GM18499 (cell line): ENCODE results near the gene SLC35G6.
"Not testable (repeated sequence)": the region's sequence is repeated elsewhere in the genome, so short reads cannot be mapped to it uniquely, and the experiment has no call there.

ENCODE experiments used
- ATAC-seq: cut with Tn5 transposase; IDR thresholded peaks from one replicate; pipeline ENCODE4 v1.9.1; 2021; ENCODE audit warnings: moderate number of reproducible peaks; ENCODE audit not compliant: insufficient read depth, unreplicated experiment

SLC35G6 gene

GRCh38 chr17:7477392-7478275 lies 3.6 kb upstream of the SLC35G6 start:
- no peak for ATAC-seq

- ATAC-seq, result no peak
These were observed 2.7 kb upstream of the SLC35G6 start for GRCh38 chr17:7478276-7479212.

GRCh38 chr17:7479213-7480088 lies 1.8 kb upstream of the SLC35G6 start, which contains the start of gene ZBTB4:
Gene ZBTB4, minus strand, starts transcription at chr17:7479631. Its CDS starts 12,830 bp downstream, at chr17:7466801.
- ATAC-seq, result no peak

GRCh38 chr17:7480089-7480384 lies 1.2 kb upstream of the SLC35G6 start:
- ATAC-seq, result no peak

GRCh38 chr17:7481842-7482741 lies 846 bp downstream of the SLC35G6 start:
- ATAC-seq, result not testable (repeated sequence)

- not testable (repeated sequence) for ATAC-seq
These were observed 1.5 kb downstream of the SLC35G6 start for GRCh38 chr17:7482742-7483088.

- no peak for ATAC-seq
These were observed 2.2 kb downstream of the SLC35G6 start for GRCh38 chr17:7483255-7484066.

GRCh38 chr17:7484067-7484918 lies 3.0 kb downstream of the SLC35G6 start, which contains the start of gene POLR2A:
Gene POLR2A, plus strand, starts transcription at chr17:7484366.
- ATAC-seq, result peak; percentile 41

GRCh38 chr17:7484919-7485377 lies 3.7 kb downstream of the SLC35G6 start:
- no peak for ATAC-seq

- ATAC-seq, result no peak
These were observed 4.9 kb downstream of the SLC35G6 start for GRCh38 chr17:7486181-7486580.

- ATAC-seq, result no peak
These were observed 8.9 kb downstream of the SLC35G6 start for GRCh38 chr17:7490144-7490543.

- ATAC-seq, result no peak
These were observed 10.3 kb downstream of the SLC35G6 start for GRCh38 chr17:7491583-7491982.

GRCh38 chr17:7493941-7494340 lies 12.7 kb downstream of the SLC35G6 start:
- no peak for ATAC-seq

GRCh38 chr17:7495906-7496434 lies 14.7 kb downstream of the SLC35G6 start:
- ATAC-seq, result no peak

GRCh38 chr17:7496470-7497183 lies 15.4 kb downstream of the SLC35G6 start:
- no peak for ATAC-seq

- no peak for ATAC-seq
These were observed 16.0 kb downstream of the SLC35G6 start for GRCh38 chr17:7497228-7497627.

- no peak for ATAC-seq
These were observed 16.4 kb downstream of the SLC35G6 start for GRCh38 chr17:7497636-7498035.
